Glutamatergic neuron (in vitro differentiated cells): ENCODE results near the gene NR2F6. TPM values are rescaled to one million over a fixed set of nuclear protein-coding genes. Genes with fewer than 3 reads are reported as not detected.

Experiments used
- DNase-seq: peaks from one replicate; pipeline ENCODE4 v3.0.0; 2022
- H3K27ac Mint-ChIP-seq: one replicate; pipeline ENCODE4 v1.8.0; 2020; ENCODE audit warnings: mild to moderate bottlenecking, mixed read lengths, inconsistent platforms; ENCODE audit not compliant: unreplicated experiment
- H3K27me3 Mint-ChIP-seq: one replicate; pipeline ENCODE4 v1.8.0; 2020; ENCODE audit warnings: mild to moderate bottlenecking, moderate library complexity, mixed read lengths, inconsistent platforms; ENCODE audit not compliant: unreplicated experiment
- H3K36me3 Mint-ChIP-seq: one replicate; pipeline ENCODE4 v1.8.0; 2020; ENCODE audit warnings: mild to moderate bottlenecking, mixed read lengths, inconsistent platforms; ENCODE audit not compliant: unreplicated experiment
- H3K4me1 Mint-ChIP-seq: one replicate; pipeline ENCODE4 v1.8.0; 2020; ENCODE audit warnings: mild to moderate bottlenecking, low read depth, mixed read lengths, inconsistent platforms; ENCODE audit not compliant: unreplicated experiment
- H3K4me3 Mint-ChIP-seq: one replicate; pipeline ENCODE4 v1.8.0; 2020; ENCODE audit warnings: mild to moderate bottlenecking, mixed read lengths, inconsistent platforms; ENCODE audit not compliant: unreplicated experiment
- H3K9me3 Mint-ChIP-seq: one replicate; pipeline ENCODE4 v1.8.0; 2020; ENCODE audit warnings: mild to moderate bottlenecking, moderate library complexity, mixed read lengths, inconsistent platforms; ENCODE audit not compliant: unreplicated experiment
- CTCF ChIP-seq: fragments of 200-600 bp; sonication (generic); IDR thresholded peaks from one replicate; pipeline ENCODE4 v1.5.0; 2021; ENCODE audit not compliant: partially characterized antibody, unreplicated experiment
- total RNA-seq: library from RNA; stranded (reverse); fragmentation: NEBNext Ultra II Directional; extraction: Animal tissue kit (Norgen Biotek cat#: 25700); gene quantifications from one replicate; pipeline ENCODE4 v1.2.1, GENCODE V29; 2021; ENCODE audit not compliant: unreplicated experiment

NR2F6 gene
- total RNA-seq, 1 donor from 2014 or later, result 109 TPM

- H3K27me3 Mint-ChIP-seq, result peaks cover 6% of the 10 kb centered on the region
- no peak for DNase-seq
- H3K4me1 Mint-ChIP-seq, result peaks cover 8% of the 10 kb centered on the region
- TF ChIP-seq CTCF, result no peak
- no peaks in the 10 kb centered on the region for H3K36me3 Mint-ChIP-seq
- H3K9me3 Mint-ChIP-seq, result peaks cover 3% of the 10 kb centered on the region
- peak overlapping the region; percentile 97 for H3K27ac Mint-ChIP-seq
- peak overlapping the region; percentile 91 for H3K4me3 Mint-ChIP-seq
Measured at GRCh38 chr19:17214508-17215126, 31.1 kb downstream of the NR2F6 start.

GRCh38 chr19:17213334-17213733 is 32.4 kb downstream of the NR2F6 start:
- no peak for DNase-seq
- TF ChIP-seq CTCF, result no peak
- Mint-ChIP-seq H3K27me3 (peaks cover 3% of the 10 kb centered on the region), H3K9me3 (peaks cover 4% of the 10 kb centered on the region), H3K36me3 (no peaks in the 10 kb centered on the region), H3K4me3 (no peak overlapping the region), H3K4me1 (peaks cover 10% of the 10 kb centered on the region), H3K27ac (no peak overlapping the region)

- no peak overlapping the region for H3K27ac Mint-ChIP-seq
- H3K36me3 Mint-ChIP-seq, result no peaks in the 10 kb centered on the region
- no peak for DNase-seq
- no peak for TF ChIP-seq CTCF
- H3K27me3 Mint-ChIP-seq, result peaks cover 7% of the 10 kb centered on the region
- peaks cover 10% of the 10 kb centered on the region for H3K4me1 Mint-ChIP-seq
- H3K4me3 Mint-ChIP-seq, result no peak overlapping the region
- H3K9me3 Mint-ChIP-seq, result peaks cover 4% of the 10 kb centered on the region
Measured at GRCh38 chr19:17211547-17212446, 33.9 kb downstream of the NR2F6 start.

- Mint-ChIP-seq H3K27me3 (peaks cover 7% of the 10 kb centered on the region), H3K27ac (peak overlapping the region; percentile 38), H3K36me3 (no peaks in the 10 kb centered on the region), H3K9me3 (peaks cover 4% of the 10 kb centered on the region), H3K4me3 (peak overlapping the region; percentile 38), H3K4me1 (peaks cover 10% of the 10 kb centered on the region)
- DNase-seq, result no peak
- TF ChIP-seq CTCF, result no peak
Measured at GRCh38 chr19:17210296-17210695, 35.4 kb downstream of the NR2F6 start.
